ENCODE measurements around the gene DROSHA. TPM values are rescaled to one million over a fixed set of nuclear protein-coding genes. Genes with fewer than 3 reads are reported as not detected.

Gene DROSHA
- polyA plus RNA-seq, 1 experiment = 27.6 TPM

DNA sequence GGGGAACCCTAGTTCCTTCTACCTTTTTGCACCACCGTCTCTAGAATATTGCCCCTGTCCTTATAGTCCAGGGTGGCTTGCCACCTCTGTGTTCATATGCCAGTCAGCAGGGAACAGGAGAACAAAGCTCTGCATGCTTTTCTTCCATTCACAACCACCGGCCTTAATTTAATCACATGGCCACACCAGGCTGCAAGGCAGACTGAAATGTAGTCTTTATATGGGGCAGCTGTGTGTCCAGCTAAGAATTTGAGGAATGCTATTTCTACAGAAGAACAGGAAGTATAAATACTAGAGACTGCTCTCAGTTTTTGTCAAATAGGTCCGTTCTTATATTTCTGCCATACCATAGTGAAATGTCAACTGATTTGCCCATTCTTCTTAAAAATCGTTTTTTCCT is 6.0 kb upstream of the DROSHA start:
- DNase-seq (ENCODE audit: low read depth) = no peak
- POLR2A ChIA-PET = no interaction called here
- peaks cover 3% of the 10 kb centered on the region; the same call in 1 of the 2 replicates for H3K36me3 ChIP-seq (ENCODE audit: control insufficient read depth, insufficient read depth, low read length)
- CTCF ChIA-PET = no interaction called here
- no peak overlapping the region for H3K4me3 ChIP-seq (ENCODE audit: low read depth, low read length)
- TF ChIP-seq, protein P1, sequence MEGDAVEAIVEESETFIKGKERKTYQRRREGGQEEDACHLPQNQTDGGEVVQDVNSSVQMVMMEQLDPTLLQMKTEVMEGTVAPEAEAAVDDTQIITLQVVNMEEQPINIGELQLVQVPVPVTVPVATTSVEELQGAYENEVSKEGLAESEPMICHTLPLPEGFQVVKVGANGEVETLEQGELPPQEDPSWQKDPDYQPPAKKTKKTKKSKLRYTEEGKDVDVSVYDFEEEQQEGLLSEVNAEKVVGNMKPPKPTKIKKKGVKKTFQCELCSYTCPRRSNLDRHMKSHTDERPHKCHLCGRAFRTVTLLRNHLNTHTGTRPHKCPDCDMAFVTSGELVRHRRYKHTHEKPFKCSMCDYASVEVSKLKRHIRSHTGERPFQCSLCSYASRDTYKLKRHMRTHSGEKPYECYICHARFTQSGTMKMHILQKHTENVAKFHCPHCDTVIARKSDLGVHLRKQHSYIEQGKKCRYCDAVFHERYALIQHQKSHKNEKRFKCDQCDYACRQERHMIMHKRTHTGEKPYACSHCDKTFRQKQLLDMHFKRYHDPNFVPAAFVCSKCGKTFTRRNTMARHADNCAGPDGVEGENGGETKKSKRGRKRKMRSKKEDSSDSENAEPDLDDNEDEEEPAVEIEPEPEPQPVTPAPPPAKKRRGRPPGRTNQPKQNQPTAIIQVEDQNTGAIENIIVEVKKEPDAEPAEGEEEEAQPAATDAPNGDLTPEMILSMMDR (IDR thresholded peaks at IDR 0.05; ENCODE audit: insufficient read depth, low read depth, low read length) = no peak
- H3K27me3 ChIP-seq (ENCODE audit: control insufficient read depth, insufficient read depth, low read length) = no peaks in the 10 kb centered on the region

- ChIA-PET CTCF (no interaction called here), POLR2A (no interaction called here)
- Histone ChIP-seq H3K4me3 (ENCODE audit: low read depth, low read length) (no peak overlapping the region), H3K27me3 (ENCODE audit: control insufficient read depth, insufficient read depth, low read length) (no peaks in the 10 kb centered on the region), H3K36me3 (ENCODE audit: control insufficient read depth, insufficient read depth, low read length) (peaks cover 3% of the 10 kb centered on the region; the same call in 1 of the 2 replicates)
- no peak for DNase-seq (ENCODE audit: low read depth)
- TF ChIP-seq, protein P1 (IDR thresholded peaks at IDR 0.05; ENCODE audit: insufficient read depth, low read depth, low read length) = no peak
Observed at GRCh38 chr5:31537349-31537748, 5.5 kb upstream of the DROSHA start.

DNA sequence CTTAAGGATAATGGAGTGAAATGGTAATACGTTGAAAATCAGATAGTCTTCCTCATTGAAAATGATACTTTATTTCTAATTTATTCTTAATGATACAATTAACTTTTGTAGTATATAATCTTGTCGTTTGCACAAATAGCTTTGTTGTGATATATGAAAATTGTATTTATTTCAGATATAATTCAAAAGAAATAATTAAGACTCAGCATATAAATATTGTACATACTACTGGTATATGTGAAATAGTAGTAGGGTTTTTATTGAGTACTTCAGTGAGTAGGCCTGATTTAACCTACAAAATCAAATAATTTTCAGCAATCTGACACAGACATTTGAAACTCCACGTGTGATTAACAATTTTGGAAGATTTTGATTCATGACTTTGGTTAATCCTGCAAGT is 5.0 kb upstream of the DROSHA start:
- TF ChIP-seq, protein P1 (IDR thresholded peaks at IDR 0.05; ENCODE audit: insufficient read depth, low read depth, low read length) = no peak
- ChIA-PET CTCF (no interaction called here), POLR2A (no interaction called here)
- DNase-seq (ENCODE audit: low read depth) = no peak
- Histone ChIP-seq H3K27me3 (ENCODE audit: control insufficient read depth, insufficient read depth, low read length) (no peaks in the 10 kb centered on the region), H3K4me3 (ENCODE audit: low read depth, low read length) (no peak overlapping the region), H3K36me3 (ENCODE audit: control insufficient read depth, insufficient read depth, low read length) (peaks cover 3% of the 10 kb centered on the region; the same call in 1 of the 2 replicates)

DNA sequence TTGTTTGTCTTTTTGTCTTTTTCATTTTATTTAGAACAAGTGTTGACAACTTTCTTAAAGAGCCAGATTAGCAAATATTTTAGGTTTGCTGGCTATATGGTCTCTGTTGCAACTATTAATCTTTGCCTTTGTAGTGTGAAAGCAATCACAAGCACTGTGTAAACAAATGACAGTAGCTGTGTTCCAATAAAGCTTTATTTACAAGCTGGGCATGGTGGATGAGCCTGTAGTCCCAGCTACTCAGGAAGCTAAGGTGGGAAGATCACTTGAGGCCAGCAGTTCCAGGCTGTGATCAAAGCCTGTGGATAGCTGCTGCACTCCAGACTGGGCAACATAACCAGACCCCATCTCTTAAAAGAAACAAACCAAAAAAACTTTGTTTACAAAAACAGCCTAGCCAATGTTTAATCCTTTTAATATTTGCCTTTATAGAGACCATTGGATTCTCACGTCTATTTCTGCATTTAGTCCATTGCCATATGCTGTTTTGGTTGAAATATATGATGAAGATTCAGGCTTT is 2.7 kb upstream of the DROSHA start:
- POLR2A ChIA-PET = no interaction called here
- peaks cover 3% of the 10 kb centered on the region; the same call in 1 of the 2 replicates for H3K36me3 ChIP-seq (ENCODE audit: control insufficient read depth, insufficient read depth, low read length)
- TF ChIP-seq, protein P1 (IDR thresholded peaks at IDR 0.05; ENCODE audit: insufficient read depth, low read depth, low read length) = no peak

DNA sequence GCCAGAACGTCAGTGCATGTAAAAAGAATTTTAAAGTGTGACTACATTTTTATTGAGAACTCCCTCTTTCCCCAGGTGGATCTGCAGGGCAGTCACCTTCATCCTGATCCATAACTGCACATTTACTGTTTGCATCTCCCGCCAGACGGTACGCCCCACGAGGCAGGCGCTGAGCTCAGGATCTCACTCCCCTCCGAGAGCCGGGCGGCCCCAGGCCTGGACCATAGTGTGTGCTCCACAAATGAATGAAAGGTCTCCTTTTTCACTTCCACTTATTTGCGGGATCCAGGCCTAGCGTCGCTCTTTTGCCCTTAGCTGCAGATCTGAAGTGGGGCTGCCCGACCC is 378 bp downstream of the DROSHA start:
- CTCF ChIA-PET = interaction anchor here (0.8 to 1.5 kb wide), 5 partner anchors 10 to 278 kb away, joined by 3 to 5 read pairs (median 4); no protein-coding TSS in a partner anchor
- no peak for DNase-seq (ENCODE audit: low read depth)
- TF ChIP-seq, protein P1 (IDR thresholded peaks at IDR 0.05; ENCODE audit: insufficient read depth, low read depth, low read length) = no peak
- H3K36me3 ChIP-seq (ENCODE audit: control insufficient read depth, insufficient read depth, low read length) = peaks cover 8% of the 10 kb centered on the region
- peak overlapping the region; percentile 97 for H3K4me3 ChIP-seq (ENCODE audit: low read depth, low read length)
- POLR2A ChIA-PET = no interaction called here
- H3K27me3 ChIP-seq (ENCODE audit: control insufficient read depth, insufficient read depth, low read length) = no peaks in the 10 kb centered on the region

More for the DNA sequence above, 2.7 kb upstream of the DROSHA start:
- Histone ChIP-seq H3K4me3 (ENCODE audit: low read depth, low read length) (no peak overlapping the region), H3K27me3 (ENCODE audit: control insufficient read depth, insufficient read depth, low read length) (no peaks in the 10 kb centered on the region)
- DNase-seq (ENCODE audit: low read depth) = no peak
- CTCF ChIA-PET = no interaction called here

Data from BJ (cell line).